Activated CD8-positive, alpha-beta memory T cell treated with anti-CD3 and anti-CD28 coated beads for 36 hours (primary cell): Measurements from ENCODE around the gene RTTN. TPM values are rescaled to one million over a fixed set of nuclear protein-coding genes. Genes with fewer than 3 reads are reported as not detected.

ENCODE experiments used
- CTCF ChIA-PET: fragments of 350-600 bp; sonication (Branson Sonifier 250); formaldehyde crosslinking; loops from one replicate; lab custom pipeline; 2021; ENCODE audit warnings: antibody characterized with exemption; lab: Charles Lee
- POLR2A ChIA-PET: fragments of 350-600 bp; sonication (Branson Sonifier 250); formaldehyde crosslinking; loops from one replicate; lab custom pipeline; 2021; ENCODE audit warnings: antibody characterized with exemption; lab: Charles Lee
- total RNA-seq, 2 experiments: library from RNA; stranded (reverse); gene quantifications; one replicate each; pipeline ENCODE4 v1.2.3, GENCODE V29; 2021

Gene RTTN
- total RNA-seq, 2 experiments from 2014 or later: 24.8 to 25.2 TPM

GRCh38 chr18:69963196-69963595 lies 242.3 kb downstream of the RTTN start:
- CTCF ChIA-PET: no interaction called here
- POLR2A ChIA-PET: no interaction called here

- ChIA-PET POLR2A (no interaction called here), CTCF (no interaction called here)
Measured at GRCh38 chr18:69961718-69962117, 243.8 kb downstream of the RTTN start.

- ChIA-PET CTCF (no interaction called here), POLR2A (interaction anchor here (0.8 to 1.1 kb wide), 5 partner anchors 14 to 73 kb away, joined by 3 to 8 read pairs (median 4); no protein-coding TSS in a partner anchor)
Measured at GRCh38 chr18:69958422-69958821, 247.1 kb downstream of the RTTN start.

- ChIA-PET CTCF (no interaction called here), POLR2A (interaction anchor here (1.1 to 4.0 kb wide), 2 partner anchors 12 to 72 kb away, joined by 4 to 23 read pairs; partner anchors contain the start of gene CD226)
Measured at GRCh38 chr18:69957747-69958146, 247.7 kb downstream of the RTTN start.

DNA sequence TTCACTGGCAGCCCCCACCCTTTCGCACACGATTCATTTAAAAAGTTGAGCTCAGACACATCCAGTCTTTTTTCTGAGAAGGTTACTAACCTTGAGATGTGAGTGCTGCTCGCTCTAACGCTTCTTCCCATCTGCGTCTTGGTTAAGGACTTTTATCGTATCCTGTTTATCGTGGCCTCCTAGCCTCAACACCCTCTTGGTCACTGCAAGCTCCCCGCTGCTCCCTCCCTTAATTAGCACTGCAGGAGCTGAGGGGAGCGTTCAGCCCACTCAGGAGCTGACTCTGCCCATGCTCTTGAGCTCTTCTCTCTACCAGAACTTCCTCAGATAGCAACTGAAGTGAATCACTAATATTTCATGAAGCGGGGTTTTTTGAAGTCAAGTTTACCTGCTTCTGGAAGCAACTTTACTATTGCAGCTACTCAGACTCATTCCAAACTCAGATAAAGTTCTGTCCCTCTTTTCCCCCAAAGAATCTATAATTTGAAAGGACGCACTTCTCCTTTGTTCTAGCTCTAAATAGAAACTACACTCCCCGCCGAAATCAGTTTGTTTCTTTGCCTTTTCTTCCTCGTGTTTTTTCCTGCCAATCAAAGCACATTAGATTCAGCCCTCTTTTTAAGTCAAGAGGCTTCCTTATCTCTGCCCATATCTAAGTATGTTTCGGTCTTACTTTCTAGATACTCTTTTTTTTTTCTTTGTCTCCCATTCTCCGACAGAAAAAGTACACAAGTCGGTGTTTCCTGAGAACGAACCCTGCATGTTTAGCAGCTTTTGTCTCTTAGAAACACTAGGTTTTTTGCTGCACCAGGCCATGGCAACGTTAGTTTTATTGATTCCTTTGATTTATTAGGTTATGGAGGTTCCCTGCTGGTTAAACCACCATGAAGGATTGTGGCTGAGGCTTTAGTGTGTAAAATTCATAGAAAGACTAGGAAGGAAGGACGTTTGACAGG lies 248.5 kb downstream of the RTTN start:
- POLR2A ChIA-PET: interaction anchor here (1.6 to 4.0 kb wide), 2 partner anchors 11 to 58 kb away, joined by 5 to 23 read pairs; partner anchors contain the start of gene CD226
- CTCF ChIA-PET: interaction anchor here (0.6 to 0.8 kb wide), 2 partner anchors 23 to 58 kb away, joined by 3 read pairs; no protein-coding TSS in a partner anchor

GRCh38 chr18:69956057-69956456 lies 249.4 kb downstream of the RTTN start:
- CTCF ChIA-PET: interaction anchor here (0.8 to 1.6 kb wide), 2 partner anchors 17 to 57 kb away, joined by 3 read pairs; no protein-coding TSS in a partner anchor

GRCh38 chr18:69954719-69955480 lies 250.6 kb downstream of the RTTN start:
- POLR2A ChIA-PET: interaction anchor here (1.0 to 4.0 kb wide), 2 partner anchors 9 to 19 kb away, joined by 3 to 23 read pairs; partner anchors contain the start of gene CD226
- CTCF ChIA-PET: interaction anchor here (1.6 kb wide), 1 partner anchor 18 kb away, joined by 3 read pairs; no protein-coding TSS in a partner anchor

More at GRCh38 chr18:69956057-69956456, 249.4 kb downstream of the RTTN start:
- POLR2A ChIA-PET: interaction anchor here (1.6 to 4.0 kb wide), 2 partner anchors 10 to 57 kb away, joined by 5 to 23 read pairs; partner anchors contain the start of gene CD226

DNA sequence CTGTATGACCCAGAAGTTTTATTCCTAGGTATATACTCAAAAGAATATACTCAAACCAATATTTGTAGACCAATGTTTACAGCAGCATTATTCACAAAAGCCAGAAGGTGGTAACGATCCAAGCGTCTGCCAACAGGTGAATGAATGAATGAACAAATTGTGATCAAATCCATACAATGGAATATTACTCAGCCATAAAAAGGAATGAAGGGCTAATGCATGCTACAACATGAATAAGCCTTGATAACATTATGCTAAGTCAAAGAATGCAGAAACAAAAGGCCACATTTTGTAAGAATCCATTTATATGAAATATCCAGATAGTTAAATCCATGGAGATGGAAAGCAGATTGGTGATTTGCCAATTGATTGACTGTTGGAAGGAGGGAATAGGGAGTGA lies 252.3 kb downstream of the RTTN start:
- POLR2A ChIA-PET: no interaction called here
- CTCF ChIA-PET: no interaction called here

Other genes starting within 250 kb of the RTTN start
- 1 to 10 TPM; 1.1 to 1.2 TPM for gene SOCS6, start 83.4 kb upstream of the RTTN start, total RNA-seq